H1 (cell line): ENCODE data around the gene CEBPG. TPM values are rescaled to one million over a fixed set of nuclear protein-coding genes. Genes with fewer than 3 reads are reported as not detected.

Experiments
- CBX8 ChIP-seq: fragments of 300-800, 300-1000 bp; sonication (generic); IDR thresholded peaks from 2 replicates; pipeline ENCODE4 v1.7.1; 2016; ENCODE audit warnings: low read depth, low read length, borderline replicate concordance
- CEBPB ChIP-seq: IDR thresholded peaks from 2 replicates; pipeline ENCODE4 v1.6.1; 2012; ENCODE audit warnings: low read depth, low read length
- EGR1 ChIP-seq: IDR thresholded peaks from 2 replicates; pipeline ENCODE4 v1.6.1; 2011; ENCODE audit warnings: low read depth, low read length, borderline replicate concordance
- GTF2F1 ChIP-seq: IDR thresholded peaks from 2 replicates; pipeline ENCODE4 v1.6.1; 2012; ENCODE audit warnings: low read depth, low read length, improper control_type of control experiment, borderline replicate concordance
- JUN ChIP-seq: IDR thresholded peaks from 2 replicates; pipeline ENCODE4 v1.6.1; 2011; ENCODE audit warnings: low read depth, mild to moderate bottlenecking, improper control_type of control experiment, low read length
- POU5F1 ChIP-seq: IDR thresholded peaks from 2 replicates; pipeline ENCODE4 v1.6.1; 2011; ENCODE audit warnings: low read depth, mild to moderate bottlenecking, low read length, moderate library complexity
- RAD21 ChIP-seq, 2 experiments: IDR thresholded peaks in 1 of 2; conservative IDR thresholded peaks in 1 of 2; 2 replicates each; pipeline ENCODE4 v1.6.1; 2011; ENCODE audit warnings: low read depth in 2 of 2, low read length in 2 of 2, improper control_type of control experiment in 1 of 2, inconsistent platforms in 1 of 2, mild to moderate bottlenecking in 1 of 2, moderate library complexity in 1 of 2
- SAP30 ChIP-seq: fragments of 300-600 bp; sonication (generic); IDR thresholded peaks from 2 replicates; pipeline ENCODE4 v1.7.1; 2012; ENCODE audit warnings: low read length, moderate library complexity, mild to moderate bottlenecking, inconsistent platforms; ENCODE audit not compliant: insufficient read depth, insufficient replicate concordance
- polyA plus RNA-seq, 7 experiments: library from polyadenylated mRNA; depleted of rRNA in 3 of 7; stranded (reverse) in 5 of 7; unstranded in 2 of 7; fragments of >200 nt in 5 of 7; fragments of 200-250 nt in 2 of 7; gene quantifications; 1 replicate in 5 of 7; 2 replicates in 1 of 7; 4 replicates in 1 of 7; pipeline versions ENCODE4 v1.2.1 to v1.2.3, GENCODE V29; 2011 to 2013; ENCODE audit warnings: missing spikeins in 2 of 7, mixed read lengths in 2 of 7
- total RNA-seq: library from RNA; stranded (reverse); fragmentation: NEBNext Ultra II Directional; extraction: Animal tissue kit (Norgen Biotek cat#: 25700); gene quantifications from 2 replicates; pipeline ENCODE4 v1.2.1, GENCODE V29; 2021

CEBPG gene
- total and polyA plus RNA-seq, 2 of the 8 experiments (the other 6 are each of a cell fraction or from before 2014, with no cell fraction given): 12.3 to 35.4 TPM

DNA sequence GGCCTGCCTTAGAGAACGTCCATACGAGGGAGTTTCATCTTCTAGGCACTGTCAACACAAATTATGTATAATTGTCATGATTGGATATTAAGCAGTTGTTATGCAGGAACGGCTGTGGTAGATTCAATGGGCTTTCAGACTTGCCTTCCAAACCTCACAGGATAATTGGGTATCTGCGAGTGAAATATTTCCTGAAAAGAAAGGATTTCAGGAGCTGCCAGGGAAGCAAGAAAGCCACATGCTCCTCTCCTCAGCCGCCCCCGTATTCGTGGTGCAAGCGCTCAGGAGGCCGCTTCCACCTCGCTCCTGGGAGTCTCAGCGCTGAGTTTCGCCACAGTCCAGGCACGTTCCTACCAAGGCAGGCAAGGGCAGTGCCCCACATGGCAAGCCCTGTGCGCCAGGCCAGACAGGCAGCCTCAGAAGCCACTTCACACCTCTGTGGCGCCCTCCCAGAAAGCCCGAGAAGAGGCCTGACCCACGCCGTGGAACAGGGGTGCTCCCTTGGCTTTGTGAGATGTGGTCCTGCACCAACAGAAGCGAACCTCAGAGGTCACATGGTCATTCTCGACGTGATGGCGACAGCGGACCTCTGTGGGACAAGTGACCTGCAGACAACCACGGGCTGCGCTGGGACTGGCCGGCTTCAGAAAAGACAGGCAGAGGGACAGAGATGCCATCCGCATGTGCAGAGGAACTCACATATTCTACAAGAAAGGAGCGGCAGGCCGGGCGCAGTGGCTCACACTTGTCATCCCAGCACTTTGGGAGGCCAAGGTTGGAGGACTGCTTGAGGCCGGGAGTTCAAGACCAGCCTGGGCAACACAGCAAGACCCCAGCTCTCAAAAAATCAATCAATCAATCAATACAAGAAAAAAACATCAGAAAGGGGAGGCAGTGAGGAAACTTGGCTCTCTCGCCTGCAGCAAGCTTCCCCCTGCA, 41.4 kb downstream of the CEBPG start (continued):
- TF ChIP-seq CBX8: no peak
- TF ChIP-seq SAP30: no peak
- TF ChIP-seq GTF2F1: no peak
- TF ChIP-seq EGR1: no peak
- no peak for TF ChIP-seq RAD21 (IDR thresholded peaks at IDR 0.05 in 1 of 2, conservative IDR thresholded peaks at IDR 0.05 in 1 of 2; ENCODE audit: low read depth in 2 of 2, low read length in 2 of 2)
- TF ChIP-seq CEBPB: no peak
- no peak for TF ChIP-seq POU5F1
- no peak for TF ChIP-seq JUN
- TF ChIP-seq, all 59 proteins: peak for 0
